Stimulated activated memory B cell treated with anti-CD40 and anti-IgM and Interleukin-4, amounts not matched to agents 10 μg/mL and 1 μg/mL and 100 μg/mL, for 72 hours (primary cell): Measurements from ENCODE around the gene JMJD1C.
"Not testable (repeated sequence)": the region's sequence is repeated elsewhere in the genome, so short reads cannot be mapped to it uniquely, and the experiment has no call there.

Source experiments
- ATAC-seq: fragments of 150-1000 bp; cut with Tn5 transposase; 2 replicates; pipeline ENCODE4 v1.10.0; 2021
- H3K27ac Mint-ChIP-seq: one replicate; pipeline ENCODE4 v1.8.0; 2022; ENCODE audit warnings: mild to moderate bottlenecking, mixed read lengths
- H3K27me3 Mint-ChIP-seq: one replicate; pipeline ENCODE4 v1.8.0; 2022; ENCODE audit warnings: mixed read lengths
- H3K36me3 Mint-ChIP-seq: one replicate; pipeline ENCODE4 v1.8.0; 2022; ENCODE audit warnings: mixed read lengths
- H3K4me1 Mint-ChIP-seq: one replicate; pipeline ENCODE4 v1.8.0; 2022; ENCODE audit warnings: mixed read lengths
- H3K4me3 Mint-ChIP-seq: one replicate; pipeline ENCODE4 v1.8.0; 2022; ENCODE audit warnings: mild to moderate bottlenecking, moderate library complexity, mixed read lengths
- H3K9me3 Mint-ChIP-seq: one replicate; pipeline ENCODE4 v1.8.0; 2022; ENCODE audit warnings: mixed read lengths

JMJD1C gene

DNA sequence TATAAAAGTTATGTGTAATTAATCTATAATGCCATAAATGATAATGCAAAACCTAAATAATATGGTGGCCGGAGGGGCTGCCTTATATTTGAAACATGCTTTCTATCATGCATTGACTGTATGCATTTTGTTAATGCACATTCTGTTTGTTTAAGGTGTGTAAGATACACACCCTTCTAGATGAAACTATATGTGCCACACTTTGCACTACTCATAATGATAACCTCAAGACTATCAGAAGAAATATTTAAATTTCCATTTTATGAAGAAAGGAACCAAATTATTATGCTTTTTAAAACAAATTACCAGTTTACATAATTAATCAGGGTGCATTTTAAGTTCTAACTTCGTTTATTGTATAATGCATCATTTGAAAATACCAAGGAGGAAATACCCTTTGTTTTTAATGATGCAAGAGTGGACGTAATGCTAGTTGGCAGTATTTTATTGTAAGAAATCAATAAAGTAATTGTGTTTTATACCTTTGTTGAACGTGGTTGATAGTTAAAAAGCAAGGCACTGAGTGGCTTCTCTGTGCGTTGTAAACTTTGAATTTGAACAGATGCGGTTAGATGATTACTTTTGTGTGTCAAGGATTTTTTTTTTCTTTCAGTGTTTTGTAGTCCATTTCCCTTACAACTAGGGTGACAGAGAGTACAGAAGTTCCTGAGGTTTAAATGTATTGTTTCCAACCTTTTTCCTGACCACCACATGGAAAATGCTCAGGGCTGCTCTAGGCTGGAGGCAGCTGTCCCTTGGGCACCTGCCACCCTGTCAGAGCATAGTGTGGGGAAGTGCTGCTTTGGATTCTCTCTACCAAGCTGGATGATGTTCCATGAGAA lies 311.0 kb downstream of the JMJD1C start:
- H3K4me1 Mint-ChIP-seq: peaks cover 28% of the 10 kb centered on the region
- peaks cover 30% of the 10 kb centered on the region for H3K36me3 Mint-ChIP-seq
- no peaks in the 10 kb centered on the region for H3K27me3 Mint-ChIP-seq
- H3K9me3 Mint-ChIP-seq: no peaks in the 10 kb centered on the region
- no peak for ATAC-seq
- no peak overlapping the region for H3K4me3 Mint-ChIP-seq
- H3K27ac Mint-ChIP-seq: peak overlapping the region; percentile 18

DNA sequence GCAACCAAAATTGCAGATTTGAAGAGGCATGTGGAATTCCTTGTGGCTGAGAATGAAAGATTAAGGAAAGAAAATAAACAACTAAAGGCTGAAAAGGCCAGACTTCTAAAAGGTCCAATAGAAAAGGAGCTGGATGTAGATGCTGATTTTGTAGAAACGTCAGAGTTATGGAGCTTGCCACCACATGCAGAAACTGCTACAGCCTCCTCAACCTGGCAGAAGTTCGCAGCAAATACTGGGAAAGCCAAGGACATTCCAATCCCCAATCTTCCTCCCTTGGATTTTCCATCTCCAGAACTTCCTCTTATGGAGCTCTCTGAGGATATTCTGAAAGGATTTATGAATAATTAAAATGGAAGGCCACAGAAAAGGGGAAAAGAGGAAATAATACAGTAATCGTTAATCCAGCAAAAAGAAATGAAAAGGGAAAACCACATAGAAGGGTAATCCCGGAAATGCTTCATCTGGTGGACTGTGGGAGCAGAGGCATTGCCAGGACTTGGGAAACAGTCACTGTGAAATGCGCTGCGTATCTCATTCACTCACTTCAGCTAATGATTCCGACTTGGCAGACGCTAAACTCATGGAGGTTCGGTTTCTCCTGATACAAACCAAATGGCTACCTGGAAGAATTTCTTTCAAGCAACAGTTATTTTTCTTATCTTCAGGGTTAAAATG lies 311.8 kb downstream of the JMJD1C start:
- H3K27me3 Mint-ChIP-seq, ATAC-seq, H3K9me3 Mint-ChIP-seq, H3K4me3 Mint-ChIP-seq, H3K27ac Mint-ChIP-seq: not testable (repeated sequence)
- Mint-ChIP-seq H3K36me3 (peaks cover 38% of the 10 kb centered on the region), H3K4me1 (peaks cover 28% of the 10 kb centered on the region)

DNA sequence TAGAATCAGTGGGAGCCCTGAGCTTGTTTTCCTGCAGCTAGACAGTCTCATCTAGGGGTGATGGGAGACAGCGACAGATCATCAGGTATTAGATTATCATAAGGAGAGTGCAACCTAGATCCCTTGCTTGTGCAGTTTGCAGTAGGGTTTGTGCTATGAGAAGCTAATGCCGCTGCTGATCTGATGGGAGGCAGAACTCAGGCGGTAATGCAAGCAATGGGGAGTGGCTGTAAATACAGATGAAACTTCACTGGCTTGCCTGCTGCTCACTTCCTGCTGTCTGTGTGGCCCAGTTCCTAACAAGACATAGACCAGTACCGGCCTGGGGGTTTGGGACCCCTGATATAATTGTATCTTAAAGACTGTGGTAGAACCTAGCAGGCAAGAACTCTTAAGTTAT lies 315.0 kb downstream of the JMJD1C start:
- H3K36me3 Mint-ChIP-seq: peaks cover 51% of the 10 kb centered on the region
- no peaks in the 10 kb centered on the region for H3K9me3 Mint-ChIP-seq
- H3K4me3 Mint-ChIP-seq: no peak overlapping the region
- H3K27me3 Mint-ChIP-seq: no peaks in the 10 kb centered on the region
- no peak overlapping the region for H3K27ac Mint-ChIP-seq
- H3K4me1 Mint-ChIP-seq: peaks cover 33% of the 10 kb centered on the region
- no peak for ATAC-seq

DNA sequence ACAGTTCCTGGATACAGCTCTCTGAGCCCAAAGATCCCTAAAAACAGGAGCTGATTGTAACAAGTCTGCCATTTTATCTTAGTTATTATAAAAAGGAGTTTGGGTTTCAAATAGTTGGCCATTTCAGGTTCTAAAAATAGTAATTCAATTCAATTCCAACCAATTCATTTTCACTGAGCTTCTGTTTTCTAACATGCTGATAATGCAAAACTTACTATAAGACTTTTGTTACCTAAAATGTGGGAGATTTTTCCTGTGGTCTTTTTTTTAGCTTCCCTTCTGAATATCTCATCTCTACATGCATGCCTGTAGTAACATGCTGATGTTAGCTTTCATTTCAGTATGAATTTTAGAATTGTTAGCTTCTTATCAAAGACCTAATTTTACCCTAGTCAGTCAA lies 319.3 kb downstream of the JMJD1C start:
- H3K4me1 Mint-ChIP-seq: peaks cover 49% of the 10 kb centered on the region
- H3K27me3 Mint-ChIP-seq: no peaks in the 10 kb centered on the region
- peaks cover 37% of the 10 kb centered on the region for H3K36me3 Mint-ChIP-seq
- H3K27ac Mint-ChIP-seq: no peak overlapping the region
- no peak for ATAC-seq
- no peaks in the 10 kb centered on the region for H3K9me3 Mint-ChIP-seq
- H3K4me3 Mint-ChIP-seq: no peak overlapping the region

DNA sequence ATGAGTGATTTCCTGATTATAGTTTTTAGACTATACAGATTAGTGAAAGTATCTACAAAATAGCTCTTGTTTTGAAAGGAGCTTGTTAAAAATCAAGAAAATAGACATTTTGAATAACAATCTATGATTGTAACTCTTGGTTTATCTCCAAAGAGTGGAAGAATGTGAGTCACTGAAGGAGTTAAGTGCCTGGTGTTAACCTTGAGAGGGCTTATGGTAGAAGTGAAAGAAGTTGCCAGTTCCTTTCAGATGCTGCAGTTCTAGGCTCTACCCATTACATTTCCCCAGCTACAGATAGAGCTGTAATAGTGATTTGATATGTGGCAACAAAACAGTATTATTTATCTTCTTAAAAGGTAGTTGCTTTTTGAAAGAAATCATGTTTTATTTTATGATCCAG lies 320.0 kb downstream of the JMJD1C start:
- H3K27ac Mint-ChIP-seq: no peak overlapping the region
- no peak for ATAC-seq
- H3K27me3 Mint-ChIP-seq: no peaks in the 10 kb centered on the region
- H3K9me3 Mint-ChIP-seq: no peaks in the 10 kb centered on the region
- peaks cover 37% of the 10 kb centered on the region for H3K36me3 Mint-ChIP-seq
- H3K4me1 Mint-ChIP-seq: peaks cover 45% of the 10 kb centered on the region
- H3K4me3 Mint-ChIP-seq: no peak overlapping the region

DNA sequence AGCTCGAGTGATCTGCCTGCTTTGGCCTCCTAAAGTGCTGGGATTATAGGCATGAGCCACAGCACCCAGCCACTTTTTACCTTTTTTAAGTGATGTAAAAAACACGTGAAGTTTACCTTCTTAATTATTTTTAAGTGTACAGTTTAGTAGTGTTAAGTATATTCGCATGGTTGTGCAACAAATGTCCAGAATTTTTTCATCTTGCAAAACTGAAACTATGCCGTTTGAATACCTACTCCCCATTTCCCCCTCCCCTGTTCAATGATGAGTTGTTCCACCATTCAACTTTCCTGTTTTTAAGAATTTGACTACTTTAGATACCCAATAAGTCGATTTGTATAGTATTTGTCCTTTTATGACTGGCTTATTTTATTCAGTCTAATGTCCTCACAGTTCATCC lies 321.8 kb downstream of the JMJD1C start:
- Mint-ChIP-seq H3K9me3 (no peaks in the 10 kb centered on the region), H3K27ac (peak overlapping the region; percentile 69), H3K4me3 (no peak overlapping the region), H3K4me1 (peaks cover 51% of the 10 kb centered on the region), H3K27me3 (no peaks in the 10 kb centered on the region), H3K36me3 (peaks cover 27% of the 10 kb centered on the region)
- no peak for ATAC-seq

DNA sequence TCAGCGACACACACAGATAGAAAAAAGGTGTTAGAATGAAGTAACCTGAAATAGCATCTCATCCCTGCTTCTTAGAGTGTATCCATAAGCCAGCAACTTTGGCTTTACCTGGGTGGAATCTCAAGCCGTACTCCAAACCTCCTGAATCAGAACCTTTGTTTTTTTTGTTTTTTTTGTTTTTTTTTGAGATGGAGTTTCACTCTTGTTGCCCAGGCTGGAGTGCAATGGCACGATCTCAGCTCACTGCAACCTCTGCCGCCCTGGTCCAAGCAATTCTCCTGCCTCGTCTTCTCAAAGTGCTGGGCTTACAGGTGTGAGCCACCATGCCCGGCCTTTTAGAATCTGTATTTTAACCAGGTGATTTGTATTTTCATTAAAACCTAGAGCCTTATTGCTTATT lies 323.6 kb downstream of the JMJD1C start:
- peaks cover 59% of the 10 kb centered on the region for H3K4me1 Mint-ChIP-seq
- ATAC-seq: no peak
- no peak overlapping the region for H3K27ac Mint-ChIP-seq
- H3K9me3 Mint-ChIP-seq: no peaks in the 10 kb centered on the region
- peaks cover 32% of the 10 kb centered on the region for H3K36me3 Mint-ChIP-seq
- H3K4me3 Mint-ChIP-seq: no peak overlapping the region
- no peaks in the 10 kb centered on the region for H3K27me3 Mint-ChIP-seq

DNA sequence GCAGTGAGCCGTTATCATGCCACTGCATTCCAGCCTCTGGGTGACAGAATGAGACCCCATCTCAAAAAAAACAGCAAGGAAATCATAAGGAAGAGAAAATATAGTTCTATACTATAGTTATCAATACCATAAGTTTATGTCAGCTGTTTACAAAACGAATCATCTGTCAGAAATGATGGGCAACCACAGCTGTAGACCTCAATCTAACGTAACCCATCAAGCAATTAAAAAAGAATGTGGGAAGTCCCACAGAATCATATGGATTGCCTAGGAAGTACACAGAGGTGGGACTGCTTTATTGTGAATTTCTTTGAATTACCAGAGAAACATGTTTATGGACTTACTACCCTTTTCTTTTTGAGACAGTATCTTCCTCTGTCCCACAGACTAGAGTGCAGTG lies 325.7 kb downstream of the JMJD1C start:
- Mint-ChIP-seq H3K9me3 (no peaks in the 10 kb centered on the region), H3K4me1 (peaks cover 64% of the 10 kb centered on the region), H3K27ac (no peak overlapping the region), H3K27me3 (no peaks in the 10 kb centered on the region), H3K36me3 (peaks cover 26% of the 10 kb centered on the region), H3K4me3 (no peak overlapping the region)
- no peak for ATAC-seq

DNA sequence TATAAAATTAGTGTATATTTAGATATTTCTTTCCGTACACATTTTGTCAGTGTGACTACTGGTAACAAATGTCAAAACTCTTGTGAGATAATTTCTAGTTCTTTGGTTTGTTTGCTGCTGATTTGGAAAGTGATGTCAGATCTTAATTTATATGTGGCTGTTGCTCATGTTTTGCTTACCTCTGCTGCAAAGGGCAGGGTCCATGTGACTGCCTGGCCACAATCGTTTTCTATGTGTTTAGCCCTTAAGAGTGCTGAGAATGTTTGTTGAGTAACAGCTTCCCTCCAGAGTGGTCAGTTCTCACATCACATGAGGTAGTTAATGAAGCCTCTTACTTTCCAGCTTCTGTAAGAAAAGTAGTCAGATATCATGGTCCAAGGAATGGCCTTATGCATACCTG lies 328.5 kb downstream of the JMJD1C start:
- peaks cover 19% of the 10 kb centered on the region for H3K36me3 Mint-ChIP-seq
- no peaks in the 10 kb centered on the region for H3K9me3 Mint-ChIP-seq
- no peak overlapping the region for H3K27ac Mint-ChIP-seq
- H3K4me1 Mint-ChIP-seq: peaks cover 58% of the 10 kb centered on the region
- no peak for ATAC-seq
- H3K27me3 Mint-ChIP-seq: no peaks in the 10 kb centered on the region
- no peak overlapping the region for H3K4me3 Mint-ChIP-seq

DNA sequence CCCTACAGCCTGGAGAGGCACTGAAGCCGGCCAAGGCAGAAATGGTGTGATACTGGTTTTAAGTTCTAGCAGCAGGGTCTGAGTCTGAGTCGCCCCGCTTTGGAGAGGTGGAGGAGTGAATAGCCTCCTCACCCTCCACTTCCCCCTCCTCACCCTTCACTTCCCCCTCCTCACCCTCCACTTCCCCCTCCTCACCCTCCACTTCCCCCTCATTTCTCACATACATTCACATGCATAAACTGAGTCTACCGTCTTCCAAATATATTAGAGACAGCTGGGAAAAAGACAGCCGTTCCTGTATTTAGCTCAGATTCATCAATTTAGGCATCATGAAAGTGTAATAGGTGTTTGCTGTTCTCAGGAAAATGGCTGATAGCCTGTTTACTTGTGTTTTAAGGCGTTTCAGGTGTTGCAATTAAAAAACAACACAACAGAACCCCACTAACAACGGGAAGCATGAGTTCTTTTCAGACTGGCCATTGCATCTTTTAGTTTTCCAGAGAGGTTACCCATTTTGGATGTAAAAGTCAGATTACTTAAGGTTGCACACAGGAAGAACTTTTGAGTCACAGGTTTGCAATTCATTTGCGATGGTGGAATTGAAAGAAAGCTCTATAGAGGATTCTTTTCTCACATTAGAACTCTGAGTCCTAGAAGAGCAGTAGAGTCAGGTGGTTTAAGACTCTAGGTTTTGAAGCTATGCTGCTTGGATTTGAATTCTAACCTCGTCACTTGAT lies 331.8 kb downstream of the JMJD1C start:
- peaks cover 42% of the 10 kb centered on the region for H3K4me1 Mint-ChIP-seq
- peak overlapping the region; percentile 88 for H3K27ac Mint-ChIP-seq
- H3K9me3 Mint-ChIP-seq: peaks cover 9% of the 10 kb centered on the region
- peak overlapping the region; percentile 91 for H3K4me3 Mint-ChIP-seq
- no peaks in the 10 kb centered on the region for H3K27me3 Mint-ChIP-seq
- ATAC-seq: no peak
- peaks cover 16% of the 10 kb centered on the region for H3K36me3 Mint-ChIP-seq

DNA sequence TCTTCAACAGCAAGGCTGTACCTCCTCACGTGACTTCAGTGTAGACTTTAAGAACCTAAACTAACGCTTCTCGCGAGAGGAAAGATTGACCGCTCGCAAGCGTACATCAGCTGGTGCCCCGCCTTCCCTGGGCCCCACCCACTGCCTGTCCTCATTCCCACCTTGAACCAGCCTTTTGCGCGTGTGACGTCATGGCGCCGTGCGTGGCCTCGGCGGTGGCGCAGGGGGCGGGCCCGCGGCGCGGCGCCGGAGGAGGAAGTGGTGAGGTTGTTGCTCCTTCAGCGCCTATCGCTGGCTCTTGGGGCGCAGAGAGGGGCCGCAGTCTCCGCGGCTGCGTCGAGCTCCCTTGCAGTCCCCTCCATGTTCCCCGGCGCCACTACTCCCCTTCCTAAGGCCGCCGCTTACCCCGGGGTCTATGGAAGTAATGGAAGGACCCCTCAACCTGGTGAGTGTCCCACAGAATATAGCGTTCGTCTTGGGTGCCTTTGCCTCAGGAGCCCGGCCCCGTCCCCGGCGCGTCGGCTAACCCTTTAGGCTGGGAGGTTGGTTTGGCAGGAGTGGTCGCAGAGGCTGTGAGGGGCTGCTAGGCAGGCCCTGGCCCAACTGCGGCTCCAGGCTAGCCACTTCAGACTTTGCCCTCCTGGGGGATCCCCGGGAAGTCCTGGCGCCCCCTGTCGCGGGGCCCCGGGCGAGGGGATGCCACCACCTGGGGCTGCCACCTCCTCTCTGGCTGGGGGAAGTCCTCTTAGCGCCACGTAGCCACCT lies 332.5 kb downstream of the JMJD1C start, which contains the start of gene NRBF2:
NRBF2 (plus strand) TSS at position 273 of the 765 bp plus-strand sequence; CDS start at position 416, 143 bp downstream.
- ATAC-seq: peak; percentile 98
- H3K4me1 Mint-ChIP-seq: peaks cover 34% of the 10 kb centered on the region
- H3K4me3 Mint-ChIP-seq: peak within 1 kb of the TSS; percentile 91
- no peaks in the 10 kb centered on the region for H3K27me3 Mint-ChIP-seq
- H3K36me3 Mint-ChIP-seq: peaks cover 9% of the 10 kb centered on the region
- peak within 1 kb of the TSS; percentile 88 for H3K27ac Mint-ChIP-seq
- peaks cover 9% of the 10 kb centered on the region for H3K9me3 Mint-ChIP-seq

DNA sequence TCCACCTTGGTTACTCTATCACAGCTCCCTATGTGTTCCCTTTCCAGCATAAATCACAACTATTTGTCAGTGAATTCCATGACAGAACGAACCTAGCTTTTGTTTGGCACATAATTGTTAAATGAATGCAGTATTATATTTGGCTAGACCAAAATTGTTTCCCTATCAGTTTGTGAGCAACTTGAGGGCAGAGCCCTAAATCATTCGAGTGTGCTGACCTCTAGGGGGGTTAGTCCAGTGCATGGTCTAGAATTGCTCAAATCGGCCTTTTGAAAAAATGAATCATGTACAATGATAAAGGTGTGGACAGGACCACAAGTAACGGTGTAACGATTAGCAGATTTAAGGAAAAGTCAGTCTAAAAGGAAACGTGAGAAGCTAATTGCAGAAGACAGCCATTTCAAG lies 333.1 kb downstream of the JMJD1C start:
- Mint-ChIP-seq H3K4me1 (peaks cover 29% of the 10 kb centered on the region), H3K36me3 (peaks cover 3% of the 10 kb centered on the region), H3K27me3 (no peaks in the 10 kb centered on the region), H3K27ac (peak overlapping the region; percentile 88), H3K9me3 (peaks cover 9% of the 10 kb centered on the region), H3K4me3 (peak overlapping the region; percentile 91)
- ATAC-seq: no peak

DNA sequence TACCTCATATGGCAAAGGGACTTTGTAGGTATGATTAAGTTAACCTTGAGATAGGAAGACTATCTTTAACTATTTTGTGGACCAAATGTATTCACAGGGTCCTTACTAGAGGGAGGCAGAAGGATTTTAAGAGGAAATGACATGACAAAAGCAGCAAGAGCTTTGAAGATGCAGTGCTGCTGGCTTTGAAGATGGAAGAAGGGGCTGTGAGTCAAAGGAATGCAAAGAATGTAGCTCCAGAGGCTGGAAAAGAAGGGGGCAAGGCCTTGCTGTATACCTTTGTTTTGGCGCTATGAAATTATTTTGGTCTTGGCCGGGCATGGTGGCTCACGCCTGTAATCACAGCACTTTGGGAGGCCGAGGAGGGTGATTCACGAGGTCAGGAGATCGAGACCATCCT lies 335.9 kb downstream of the JMJD1C start:
- no peak for ATAC-seq
- H3K4me3 Mint-ChIP-seq: no peak overlapping the region
- peaks cover 6% of the 10 kb centered on the region for H3K4me1 Mint-ChIP-seq
- peaks cover 11% of the 10 kb centered on the region for H3K9me3 Mint-ChIP-seq
- H3K36me3 Mint-ChIP-seq: no peaks in the 10 kb centered on the region
- no peak overlapping the region for H3K27ac Mint-ChIP-seq
- H3K27me3 Mint-ChIP-seq: no peaks in the 10 kb centered on the region

DNA sequence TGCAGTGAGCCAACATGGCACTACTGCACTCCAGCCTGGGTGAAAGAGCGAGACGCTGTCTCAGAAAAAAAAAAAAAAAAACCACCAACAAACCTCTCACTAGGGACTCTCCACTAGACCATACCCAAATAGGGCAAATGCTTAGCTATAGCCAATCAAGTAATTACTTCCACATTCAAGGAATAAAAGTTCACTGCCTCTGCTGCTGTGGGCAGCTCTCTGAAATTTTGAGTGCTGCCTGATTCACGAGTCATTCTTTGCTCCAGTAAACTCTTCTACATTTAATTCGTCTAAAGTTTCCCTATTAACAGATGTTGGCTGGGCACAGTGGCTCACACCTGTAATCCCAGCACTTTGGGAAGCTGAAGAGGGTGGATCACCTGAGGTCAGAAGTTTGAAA lies 337.3 kb downstream of the JMJD1C start:
- Mint-ChIP-seq H3K27ac (no peak overlapping the region), H3K9me3 (peaks cover 11% of the 10 kb centered on the region), H3K36me3 (no peaks in the 10 kb centered on the region)

DNA sequence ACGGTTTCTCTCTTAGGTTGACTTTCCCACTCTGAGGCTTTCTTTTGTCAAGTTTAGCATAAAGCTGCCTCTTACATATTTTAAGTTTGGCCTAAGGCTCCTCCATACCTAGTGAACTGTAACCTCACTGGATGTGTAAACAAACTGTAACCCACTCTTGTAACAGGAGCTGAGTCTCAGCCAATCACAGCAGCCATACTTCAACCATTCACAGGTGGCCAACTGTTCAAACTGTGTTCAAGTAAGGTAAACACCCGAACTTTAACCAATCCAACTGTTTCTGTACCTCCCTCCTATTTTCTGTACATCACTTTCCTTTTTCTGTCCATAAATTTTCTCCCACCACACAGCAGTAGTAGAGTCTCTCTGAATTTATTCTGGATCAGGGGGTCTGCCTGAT lies 340.3 kb downstream of the JMJD1C start:
- ATAC-seq: no peak
- no peak overlapping the region for H3K27ac Mint-ChIP-seq
- H3K4me3 Mint-ChIP-seq: no peak overlapping the region
- H3K36me3 Mint-ChIP-seq: no peaks in the 10 kb centered on the region
- no peaks in the 10 kb centered on the region for H3K4me1 Mint-ChIP-seq
- no peaks in the 10 kb centered on the region for H3K27me3 Mint-ChIP-seq
- peaks cover 2% of the 10 kb centered on the region for H3K9me3 Mint-ChIP-seq

More for the DNA sequence above, 337.3 kb downstream of the JMJD1C start:
- ATAC-seq: no peak
- no peaks in the 10 kb centered on the region for H3K4me1 Mint-ChIP-seq
- H3K4me3 Mint-ChIP-seq: no peak overlapping the region
- no peaks in the 10 kb centered on the region for H3K27me3 Mint-ChIP-seq
